CD4-positive, alpha-beta T cell treated with Interleukin-15 for 4 hours (primary cell): ENCODE measurements around the gene TINAGL1.

Source experiments
- DNase-seq: peaks from one replicate; pipeline ENCODE4 v3.0.0-alpha.2; 2020; ENCODE audit warnings: low spot score

TINAGL1 gene

DNA sequence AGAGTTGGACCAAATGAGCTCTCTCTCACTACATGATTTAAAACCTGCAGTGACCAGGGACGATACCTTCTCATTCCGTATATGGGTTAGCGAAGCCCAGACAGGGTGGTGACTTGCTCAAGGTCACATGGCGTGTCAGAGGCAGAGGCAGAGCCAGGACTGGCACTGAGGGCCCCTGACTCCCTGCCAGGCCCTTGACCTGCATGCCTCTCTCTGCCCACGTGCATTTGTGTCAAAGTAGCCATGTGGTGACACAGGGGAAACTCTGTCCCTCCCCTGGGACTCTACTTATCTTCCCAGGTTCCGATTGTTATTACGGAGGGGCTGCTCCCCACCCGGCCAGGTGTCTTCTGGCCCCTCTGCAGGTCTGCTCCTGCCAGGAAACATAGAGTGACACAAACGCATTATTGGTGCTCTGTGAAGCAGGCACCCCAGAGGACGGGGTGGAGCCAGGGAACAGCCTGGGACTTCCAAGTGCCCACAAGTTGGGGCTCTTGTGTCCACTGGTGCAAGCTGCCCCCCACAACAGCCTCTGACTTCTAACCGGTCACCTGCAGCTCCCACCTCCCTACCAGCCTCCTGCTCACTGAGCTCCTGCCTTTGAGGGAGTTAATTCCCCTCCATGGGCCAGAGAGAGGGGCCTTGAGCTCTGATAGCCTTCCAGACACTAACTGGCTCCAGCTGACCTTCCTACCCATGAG, 7.3 kb upstream of the TINAGL1 start:
- no peak for DNase-seq

DNA sequence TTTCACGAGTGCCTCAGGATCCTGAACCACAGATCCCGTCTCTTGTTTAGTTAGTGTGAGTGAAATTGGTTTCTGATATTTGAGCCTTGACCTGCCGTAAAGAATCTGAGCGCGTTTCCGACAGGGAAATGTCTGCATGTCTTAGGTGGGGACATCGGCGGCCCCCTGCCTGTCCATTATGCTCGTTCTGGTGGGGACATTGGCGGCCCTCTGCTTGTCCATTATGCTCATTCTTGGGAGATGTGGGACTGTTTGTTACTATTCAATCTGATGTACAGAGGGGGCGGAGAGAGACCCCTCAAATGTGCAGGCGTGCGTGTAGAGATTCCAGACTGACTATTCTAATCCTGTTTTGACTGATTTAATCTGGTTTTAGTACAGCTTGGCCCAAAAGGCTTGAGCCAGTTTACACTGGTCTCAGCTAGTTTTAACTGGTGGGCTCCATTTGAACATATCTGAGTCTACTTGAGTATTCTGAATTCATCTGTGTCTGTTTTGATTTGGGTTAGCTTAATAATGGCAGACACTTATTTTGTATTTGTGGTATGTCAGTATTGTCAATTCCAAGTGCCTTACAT, 6.6 kb upstream of the TINAGL1 start:
- no peak for DNase-seq

DNA sequence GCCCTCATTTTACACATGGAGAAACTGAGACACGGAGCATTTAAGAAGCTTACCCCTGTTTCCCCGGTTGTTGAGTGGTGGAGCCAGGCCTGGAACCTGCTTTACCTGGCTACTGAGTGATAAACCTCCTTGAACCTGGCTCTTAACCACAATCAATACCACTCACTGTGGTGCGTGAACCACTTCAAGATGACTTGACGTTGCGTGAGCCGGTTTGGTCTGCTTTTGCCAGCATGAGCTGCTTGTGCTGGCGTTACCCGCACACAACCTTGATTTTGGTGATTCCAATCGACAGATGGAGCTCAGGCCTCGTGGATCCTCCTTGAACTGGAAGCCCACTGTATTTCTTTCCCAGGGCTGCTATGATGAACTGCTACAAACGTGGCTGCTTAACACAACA, 6.1 kb upstream of the TINAGL1 start:
- DNase-seq = no peak

DNA sequence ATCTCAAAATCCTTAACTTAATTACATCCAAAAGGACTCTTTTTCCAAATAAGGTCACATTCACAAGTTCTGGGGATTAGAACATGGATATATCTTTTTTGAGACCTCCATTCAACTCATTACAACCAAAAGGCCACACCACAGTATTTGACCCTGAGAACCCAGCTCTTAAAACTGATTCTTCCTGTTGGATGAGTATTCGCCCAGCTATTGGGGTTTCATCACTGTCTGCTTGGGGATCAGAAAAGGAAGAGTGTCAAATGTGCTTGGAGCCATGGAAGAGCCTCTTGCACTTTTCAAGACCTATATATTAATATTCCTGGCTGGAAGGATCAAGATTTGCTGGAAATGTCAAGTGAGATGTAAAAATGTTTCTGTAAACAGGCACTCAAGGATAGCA, 5.4 kb upstream of the TINAGL1 start:
- DNase-seq = no peak

DNA sequence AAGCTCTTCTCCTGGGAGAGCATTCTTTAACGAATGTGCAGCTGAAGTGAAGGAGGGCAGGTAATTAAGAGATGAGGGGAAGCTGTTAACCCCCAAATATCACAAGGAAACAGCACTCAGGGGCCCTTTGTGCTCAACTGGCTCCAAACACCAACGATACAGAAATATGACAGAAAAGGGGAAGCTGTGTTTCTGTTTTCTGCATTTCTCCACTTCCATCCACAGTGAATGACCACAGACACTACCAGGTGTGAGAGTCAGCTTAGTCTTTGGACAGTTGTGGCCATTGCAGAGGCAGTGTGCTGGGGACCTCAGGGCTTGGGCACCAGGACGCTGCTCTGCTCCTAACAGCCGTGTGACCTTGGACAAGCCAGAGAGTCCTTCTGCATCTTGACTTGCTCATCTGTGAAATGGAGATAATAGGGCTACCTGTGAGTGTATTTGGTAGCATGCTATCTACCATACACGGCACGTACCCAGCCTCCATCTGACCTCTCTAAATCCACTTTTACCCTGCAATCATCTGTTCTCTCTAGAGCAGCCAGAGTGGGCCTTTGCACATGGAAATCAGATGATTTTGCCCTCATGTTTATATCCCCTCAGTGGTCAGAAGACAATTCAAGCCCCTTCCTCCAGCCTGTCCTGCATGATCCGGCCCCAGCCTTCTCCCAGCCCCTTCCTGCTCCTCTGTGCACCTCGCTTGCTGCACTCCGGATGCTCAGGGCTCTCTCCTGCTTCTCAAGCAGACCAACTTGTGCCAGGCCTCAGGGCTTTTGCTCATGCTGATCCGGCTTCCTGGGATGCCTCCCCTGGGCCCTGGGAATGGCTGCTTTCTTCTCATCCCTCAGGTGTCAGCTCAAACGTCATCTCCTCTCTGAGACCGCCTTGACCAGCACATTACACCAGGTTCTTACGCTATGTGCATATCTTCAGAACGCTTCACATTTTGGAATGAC, 4.7 kb upstream of the TINAGL1 start:
- no peak for DNase-seq

DNA sequence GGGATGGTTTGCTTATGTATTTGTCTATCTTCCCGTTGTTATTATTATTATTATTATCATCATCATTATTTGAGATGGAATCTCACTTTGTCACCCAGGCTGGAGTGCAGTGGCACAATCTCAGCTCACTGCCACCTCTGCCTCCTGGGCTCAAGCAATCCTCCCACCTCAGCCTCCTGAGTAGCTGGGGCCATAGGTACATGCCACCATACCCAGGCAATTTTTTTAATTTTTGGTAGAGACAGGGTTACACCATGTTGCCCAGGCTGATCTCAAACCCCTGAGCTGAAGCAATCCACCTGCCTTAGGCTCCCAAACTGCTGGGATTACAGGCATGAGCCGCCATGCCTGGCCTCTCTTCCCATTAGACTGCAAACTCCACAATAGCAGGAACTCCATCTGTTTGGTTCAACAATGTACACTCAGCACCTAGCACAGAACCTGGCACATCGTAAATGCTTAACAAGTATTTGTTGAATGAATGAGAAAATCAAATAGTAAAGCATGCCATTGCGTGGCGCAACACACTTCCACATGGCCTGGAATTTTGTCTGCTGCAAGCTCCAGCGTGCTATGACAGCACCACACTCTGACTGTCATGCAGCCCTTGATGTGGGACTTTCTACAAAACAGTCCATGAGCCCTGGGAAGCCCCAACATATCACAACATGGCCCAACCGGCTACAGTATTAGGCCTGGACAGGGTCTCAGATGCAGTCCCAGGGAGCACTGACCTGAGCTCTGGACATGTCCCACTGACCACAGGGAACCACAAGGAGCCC, 3.8 kb upstream of the TINAGL1 start:
- no peak for DNase-seq

DNA sequence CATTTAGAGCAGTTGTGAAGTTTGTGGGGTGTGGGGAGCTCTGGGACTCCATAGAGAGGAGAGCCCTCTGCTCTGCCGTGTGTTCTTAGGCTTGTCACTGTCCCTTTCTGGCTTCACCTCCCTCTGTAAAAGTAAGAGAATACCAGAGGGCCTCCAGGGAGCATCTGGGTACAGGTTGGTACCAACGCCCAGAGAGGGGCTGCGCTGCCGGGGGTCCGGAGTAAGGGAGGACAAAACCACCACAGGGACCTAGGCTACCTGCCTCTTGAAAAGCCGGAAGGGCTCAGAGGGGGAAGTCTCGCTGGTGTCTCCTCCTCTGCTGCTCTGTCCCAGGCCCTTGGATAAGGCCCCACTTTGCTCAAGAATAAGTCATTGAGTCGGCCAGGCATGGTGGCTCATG, 3.1 kb upstream of the TINAGL1 start:
- DNase-seq = no peak

DNA sequence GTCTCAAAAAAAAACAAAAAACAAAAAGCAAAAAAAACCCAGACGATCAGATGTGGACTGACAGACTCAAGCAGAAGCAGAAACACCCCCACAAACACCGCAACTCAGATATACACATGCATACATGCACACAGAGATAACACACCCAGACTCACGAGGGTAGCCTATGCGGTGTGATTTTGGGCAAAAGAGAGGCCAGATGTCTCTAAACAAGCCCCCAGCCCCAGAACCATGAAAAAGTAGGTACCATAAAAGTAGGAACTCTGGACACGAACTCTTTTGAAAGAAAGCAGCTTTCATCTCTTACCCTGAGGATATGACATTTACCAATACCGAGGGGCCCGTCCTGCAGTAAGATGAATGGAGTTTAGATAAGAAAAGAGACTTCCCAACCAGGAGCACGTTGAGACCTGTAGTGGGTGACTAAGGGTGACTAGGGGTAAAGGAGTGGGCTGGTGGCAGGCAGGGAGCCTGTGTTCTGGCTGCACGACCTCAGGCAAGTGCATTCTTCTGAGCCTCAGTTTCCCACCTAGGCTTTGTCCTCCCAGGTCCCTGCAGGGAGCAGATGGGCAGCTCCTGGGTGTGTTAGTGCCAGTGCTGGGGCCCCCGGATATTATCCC, 1.5 kb upstream of the TINAGL1 start:
- DNase-seq = no peak

DNA sequence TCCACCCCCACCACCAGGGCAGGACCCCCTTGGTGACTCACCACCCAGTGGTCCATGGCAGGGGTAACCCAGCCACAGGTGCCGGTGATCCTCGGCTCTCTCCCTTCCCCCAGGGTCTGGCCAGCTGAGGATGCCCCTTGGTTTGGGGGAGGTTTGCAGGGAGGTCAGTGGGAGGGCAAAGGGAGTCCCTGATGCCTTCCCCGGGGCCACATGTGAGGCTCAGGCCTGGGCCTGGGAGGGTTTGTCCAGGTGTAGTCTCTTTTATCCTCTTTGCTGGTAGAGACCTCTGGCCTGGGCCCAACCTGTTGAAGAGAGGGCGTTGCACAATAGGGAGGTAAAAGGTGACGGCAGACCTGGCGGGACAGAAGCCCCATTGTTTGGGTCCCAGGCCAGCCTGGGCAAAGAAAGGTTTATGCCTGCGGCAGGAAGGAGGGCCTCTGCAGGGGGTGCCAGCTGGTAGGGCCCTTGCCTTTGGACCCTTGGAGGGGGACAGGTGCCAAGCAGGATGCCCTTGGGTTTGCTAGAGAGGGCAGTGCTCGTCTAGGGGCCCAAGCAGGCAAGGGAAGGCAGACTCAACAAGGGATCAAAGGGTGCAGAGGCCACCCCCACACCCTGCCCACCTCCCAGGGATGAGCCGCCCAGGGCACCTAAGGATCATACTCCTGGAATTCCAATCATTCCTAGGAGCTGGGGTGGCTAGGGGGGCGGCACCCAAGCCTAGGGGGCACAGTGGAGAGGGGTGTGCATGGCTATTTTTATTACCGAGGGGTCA, 760 bp upstream of the TINAGL1 start:
- no peak for DNase-seq

DNA sequence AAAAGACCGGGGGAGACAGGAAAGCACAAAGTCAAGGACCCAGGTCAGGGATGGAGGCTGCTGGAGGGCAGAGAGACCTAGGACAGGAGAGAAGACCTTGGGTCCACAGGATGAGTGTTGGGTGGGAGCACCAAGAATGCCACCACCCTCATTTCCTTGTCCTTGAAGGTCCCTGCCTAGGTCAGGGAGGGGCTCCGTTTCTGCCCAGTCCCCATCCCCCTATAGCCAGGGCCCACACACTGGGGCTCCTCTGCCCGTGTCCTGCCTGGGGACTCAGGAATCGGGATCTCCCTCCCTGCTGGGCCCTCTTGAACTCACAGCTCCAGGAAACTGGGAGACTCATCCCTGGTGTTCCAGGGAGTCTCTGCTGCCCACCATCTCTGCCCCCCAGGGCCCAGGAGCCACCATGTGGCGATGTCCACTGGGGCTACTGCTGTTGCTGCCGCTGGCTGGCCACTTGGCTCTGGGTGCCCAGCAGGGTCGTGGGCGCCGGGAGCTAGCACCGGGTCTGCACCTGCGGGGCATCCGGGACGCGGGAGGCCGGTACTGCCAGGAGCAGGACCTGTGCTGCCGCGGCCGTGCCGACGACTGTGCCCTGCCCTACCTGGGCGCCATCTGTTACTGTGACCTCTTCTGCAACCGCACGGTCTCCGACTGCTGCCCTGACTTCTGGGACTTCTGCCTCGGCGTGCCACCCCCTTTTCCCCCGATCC, 584 bp downstream of the TINAGL1 start:
- no peak for DNase-seq

DNA sequence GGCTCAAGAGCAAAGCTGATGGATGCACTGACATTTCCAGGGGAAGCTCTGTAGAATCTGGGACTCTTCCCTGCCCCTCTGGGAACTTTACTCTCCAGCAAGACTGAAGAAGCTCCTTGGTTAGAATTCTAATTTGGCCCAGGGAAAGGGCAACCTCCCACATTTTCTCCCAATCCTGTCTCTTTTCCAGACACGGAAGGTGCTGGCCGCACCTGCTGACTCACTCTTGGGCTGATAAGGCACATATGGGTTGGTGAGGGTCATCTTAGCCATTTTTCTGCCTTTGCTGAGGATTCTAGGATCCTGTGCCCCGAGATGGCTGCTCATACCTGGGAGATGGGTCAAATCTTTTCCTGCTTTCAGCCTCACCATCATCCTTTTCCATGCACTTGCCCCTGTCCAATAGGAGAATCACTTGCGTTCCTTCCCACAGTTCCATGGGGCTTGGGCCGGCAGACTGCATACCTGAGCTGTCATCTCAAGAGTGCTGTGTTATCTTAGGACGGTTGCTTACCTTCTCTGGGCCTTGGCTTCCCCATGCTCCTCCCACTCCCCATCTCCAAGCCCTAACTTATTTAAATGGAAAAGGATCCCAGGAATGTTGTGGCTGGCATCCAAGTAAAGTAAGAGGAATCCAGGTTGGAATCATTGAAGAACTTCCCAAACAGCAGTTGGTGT, 1.3 kb downstream of the TINAGL1 start:
- no peak for DNase-seq

DNA sequence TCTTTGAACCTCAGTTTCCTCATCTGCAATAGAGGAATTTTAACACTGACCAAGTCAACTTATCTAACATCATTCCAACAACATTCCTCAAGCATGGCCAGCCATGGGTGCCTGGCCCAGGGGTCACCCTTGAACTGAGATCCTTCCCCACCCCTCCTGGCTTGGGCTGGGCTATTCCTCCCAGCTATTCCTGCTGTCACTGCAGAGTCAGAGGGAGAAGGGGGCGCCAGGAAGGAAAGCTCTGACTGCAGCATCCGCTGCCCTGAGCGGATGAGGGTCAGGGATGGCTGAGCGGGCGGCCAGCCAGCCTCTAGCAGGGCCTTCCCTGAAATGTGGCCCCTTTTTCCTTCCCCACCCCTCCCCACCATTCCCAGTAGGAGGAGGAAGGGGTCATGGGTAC, 3.1 kb downstream of the TINAGL1 start:
- no peak for DNase-seq

DNA sequence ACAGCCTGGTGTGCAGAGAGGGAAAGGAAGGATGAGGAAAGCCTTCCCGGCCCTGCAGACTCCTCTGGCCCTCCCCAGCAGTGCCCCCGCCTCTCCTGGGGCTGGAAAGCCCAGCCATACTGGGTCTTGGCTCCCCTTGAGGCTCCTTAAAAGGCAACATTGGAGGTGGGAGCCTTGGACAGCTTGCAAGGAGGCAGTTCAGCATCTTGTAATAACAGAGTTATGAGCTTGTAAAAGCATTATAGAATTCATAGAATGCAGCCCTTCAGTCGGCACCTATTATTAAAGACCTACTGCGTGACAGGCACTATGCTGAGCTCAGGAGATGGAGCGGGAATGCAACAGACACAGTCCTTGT, 4.2 kb downstream of the TINAGL1 start:
- no peak for DNase-seq

DNA sequence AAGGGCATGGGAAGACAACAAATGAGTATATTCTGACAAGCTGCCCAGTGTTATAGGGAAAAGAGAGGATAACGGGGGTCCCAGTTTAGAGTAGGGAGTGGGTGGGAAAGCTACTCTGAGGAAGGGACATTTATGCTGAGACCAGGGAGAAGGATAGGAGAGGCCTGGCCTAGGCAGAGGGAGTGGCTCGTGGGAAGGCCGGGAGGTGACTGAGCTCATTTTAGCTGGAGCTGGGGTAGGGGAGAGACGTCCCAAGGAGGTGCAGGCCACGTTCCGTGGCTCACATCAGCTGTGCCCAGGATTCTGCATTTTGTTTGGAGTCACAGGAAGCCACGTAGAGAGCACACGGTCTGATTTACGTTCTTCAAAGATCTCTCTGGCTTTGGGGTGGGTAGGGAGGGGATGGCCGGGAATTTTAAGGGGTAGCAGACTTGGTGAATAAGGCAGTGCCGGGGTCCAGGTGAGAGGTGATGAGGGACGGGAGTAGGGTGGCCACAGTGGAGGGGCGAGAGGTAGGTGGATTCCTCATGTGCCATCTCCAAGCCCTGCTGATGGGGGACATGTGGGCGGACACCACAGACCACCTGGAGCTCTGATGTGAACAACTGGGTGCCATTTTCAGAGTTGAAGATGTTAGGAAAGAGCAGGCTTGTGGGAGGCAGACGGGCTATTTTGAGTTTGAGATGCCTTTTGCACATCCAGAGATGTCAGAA, 4.7 kb downstream of the TINAGL1 start:
- no peak for DNase-seq

DNA sequence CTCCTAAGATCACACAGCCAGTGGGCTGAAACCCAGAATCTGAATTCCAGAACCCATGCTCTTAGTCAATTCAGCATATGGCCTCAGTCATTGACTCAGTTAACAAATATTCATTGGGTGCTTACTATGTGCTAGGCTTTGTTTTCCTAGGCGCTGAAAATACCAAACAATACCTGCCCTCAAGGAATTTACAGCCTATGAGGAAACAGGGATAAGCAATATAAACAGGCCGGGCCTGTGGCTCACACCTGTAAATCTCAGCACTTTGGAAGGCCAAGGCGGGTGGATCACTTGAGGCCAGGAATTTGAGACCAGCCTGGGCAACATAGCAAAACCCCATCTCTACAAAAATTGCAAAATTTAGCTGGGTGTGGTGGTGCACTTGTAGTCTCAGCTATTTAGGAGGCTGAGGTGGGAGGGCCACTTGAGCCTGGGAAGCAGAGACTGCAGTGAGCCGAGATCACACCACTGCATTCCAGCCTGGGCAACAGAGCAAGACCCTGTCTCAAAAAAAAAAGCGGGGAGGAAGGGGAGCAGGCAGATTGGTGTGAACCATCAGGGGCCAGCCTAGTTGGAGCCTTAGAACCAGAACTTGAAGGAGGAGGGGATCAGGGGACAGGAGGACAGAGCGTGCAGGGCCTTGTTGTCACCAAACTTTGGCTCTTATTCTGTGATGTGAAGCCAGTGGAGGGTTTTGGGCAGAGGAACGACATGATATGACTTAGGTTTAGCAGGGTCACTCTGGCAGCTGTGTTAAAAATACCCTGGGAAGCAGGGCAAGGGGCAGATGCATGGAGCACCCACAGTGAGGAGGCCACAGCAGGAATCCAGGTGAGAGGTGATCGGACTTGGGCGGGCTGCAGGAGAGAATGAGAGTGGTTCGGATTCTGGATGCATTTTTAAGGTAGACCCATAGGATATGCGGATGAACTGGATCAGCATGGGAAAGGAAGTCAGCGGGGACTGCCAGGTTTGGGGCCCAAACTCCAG, 5.8 kb downstream of the TINAGL1 start:
- no peak for DNase-seq

DNA sequence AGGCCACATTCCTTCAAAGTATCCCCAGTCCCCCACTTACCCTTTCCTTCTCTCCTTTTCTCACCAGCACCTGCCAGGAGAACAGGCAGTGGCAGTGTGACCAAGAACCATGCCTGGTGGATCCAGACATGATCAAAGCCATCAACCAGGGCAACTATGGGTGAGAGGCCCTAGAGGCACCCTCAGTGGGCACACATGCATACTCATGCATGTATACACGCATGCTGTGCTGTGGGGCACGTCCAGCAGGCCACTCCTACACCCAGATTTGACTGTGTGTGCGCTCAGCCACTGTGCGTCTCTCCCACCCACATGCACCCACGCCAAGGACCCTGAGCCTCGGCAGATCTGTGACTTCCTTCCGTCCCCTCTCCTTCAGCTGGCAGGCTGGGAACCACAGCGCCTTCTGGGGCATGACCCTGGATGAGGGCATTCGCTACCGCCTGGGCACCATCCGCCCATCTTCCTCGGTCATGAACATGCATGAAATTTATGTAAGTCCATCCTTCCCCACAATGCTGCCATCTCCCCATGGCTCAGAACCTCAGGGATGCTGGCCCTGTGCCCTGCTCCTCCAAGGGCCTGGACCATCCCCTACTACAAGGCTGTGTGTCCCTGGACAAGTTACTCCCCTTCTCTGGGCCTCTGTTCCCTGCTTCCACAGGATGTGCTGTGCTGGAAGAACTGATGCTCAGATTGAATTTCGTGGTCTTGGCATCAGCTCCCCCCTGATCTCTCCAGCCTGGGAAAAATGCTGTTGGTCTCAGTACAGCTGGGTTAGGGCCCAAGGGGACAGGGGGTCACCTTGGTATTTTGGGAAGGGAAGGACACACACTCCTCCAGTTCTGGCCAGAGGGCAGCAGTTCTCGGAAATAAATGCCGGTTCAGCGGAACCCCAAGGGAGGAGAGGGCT, 7.0 kb downstream of the TINAGL1 start:
- DNase-seq = no peak
